ENCODE measurements around the gene OSMR.

The OSMR gene

DNA sequence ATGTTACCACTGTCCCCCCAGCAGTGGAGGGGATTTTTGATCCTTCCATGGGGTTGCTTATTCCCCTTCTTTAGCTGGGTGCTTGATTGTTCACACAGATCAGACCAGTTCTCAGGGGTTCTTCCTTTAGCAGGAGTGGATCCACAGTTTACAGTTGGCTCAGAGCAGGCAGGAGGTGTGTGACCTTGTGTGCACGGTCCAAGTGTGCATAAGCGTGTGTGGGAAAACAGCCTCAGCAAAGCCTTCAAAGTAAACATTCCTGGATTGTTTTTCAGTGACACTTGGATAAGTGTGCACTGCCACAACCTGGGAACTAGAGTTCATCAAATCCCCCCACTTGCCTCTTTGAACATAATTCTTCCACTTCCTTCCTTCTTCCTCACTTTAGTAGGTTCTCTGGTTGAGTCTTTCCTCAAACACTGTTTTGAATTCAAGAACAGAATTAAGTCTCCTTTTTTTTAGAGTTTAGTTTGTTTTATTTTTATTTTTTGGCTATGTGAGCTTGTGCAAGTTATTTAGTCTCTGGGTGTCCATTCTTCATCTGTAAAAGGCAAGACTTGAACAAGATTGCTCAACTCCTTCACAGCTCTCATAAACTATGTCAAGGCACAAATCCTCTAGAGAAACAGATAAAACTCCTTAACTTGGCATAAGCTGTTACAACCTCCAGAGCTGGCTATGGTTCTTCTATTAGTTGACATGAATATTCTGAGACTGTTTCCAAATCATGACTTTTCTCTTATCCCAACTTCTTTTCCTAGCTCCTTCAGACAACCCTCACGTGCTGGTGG, 78.0 kb downstream of the OSMR start:
- in situ Hi-C loops (cut with HindIII; ENCODE audit: low sequenced_read_pairs): loop anchor here (5.0 kb wide), 1 partner anchor 87 kb away; no protein-coding TSS in a partner anchor

DNA sequence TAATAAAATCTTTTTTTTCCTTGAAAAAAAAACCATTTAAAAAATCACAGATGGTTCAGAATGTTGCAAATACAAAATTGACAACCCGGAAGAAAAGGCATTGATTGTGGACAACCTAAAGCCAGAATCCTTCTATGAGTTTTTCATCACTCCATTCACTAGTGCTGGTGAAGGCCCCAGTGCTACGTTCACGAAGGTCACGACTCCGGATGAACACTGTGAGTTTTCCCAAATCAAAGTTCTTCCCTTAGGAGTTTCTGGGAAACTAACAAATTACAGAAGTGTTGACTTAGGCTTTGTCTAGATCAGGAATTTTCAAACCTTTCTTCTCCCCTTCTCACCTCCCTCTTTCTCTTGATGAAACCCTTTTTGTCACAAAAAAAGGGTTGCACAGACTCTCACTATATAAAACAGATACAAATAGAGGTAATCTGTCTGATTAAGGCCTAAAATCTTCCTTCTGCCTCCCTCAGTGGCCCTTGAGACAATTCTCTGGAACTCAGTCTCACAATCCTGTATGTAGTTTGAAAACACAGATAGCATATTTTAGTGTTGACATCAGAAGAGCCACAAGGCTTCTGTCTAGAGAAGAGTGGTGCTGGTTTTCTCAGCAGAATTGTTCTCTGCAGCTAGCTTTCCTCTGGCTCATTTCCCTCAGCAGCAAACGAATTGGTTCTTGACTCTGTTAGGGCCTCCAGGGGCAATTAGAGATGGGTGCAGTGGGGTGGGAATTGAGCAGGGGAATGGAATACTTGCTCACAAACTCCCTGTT, 79.5 kb downstream of the OSMR start:
- in situ Hi-C loops (cut with HindIII; ENCODE audit: low sequenced_read_pairs): no loop called here

DNA sequence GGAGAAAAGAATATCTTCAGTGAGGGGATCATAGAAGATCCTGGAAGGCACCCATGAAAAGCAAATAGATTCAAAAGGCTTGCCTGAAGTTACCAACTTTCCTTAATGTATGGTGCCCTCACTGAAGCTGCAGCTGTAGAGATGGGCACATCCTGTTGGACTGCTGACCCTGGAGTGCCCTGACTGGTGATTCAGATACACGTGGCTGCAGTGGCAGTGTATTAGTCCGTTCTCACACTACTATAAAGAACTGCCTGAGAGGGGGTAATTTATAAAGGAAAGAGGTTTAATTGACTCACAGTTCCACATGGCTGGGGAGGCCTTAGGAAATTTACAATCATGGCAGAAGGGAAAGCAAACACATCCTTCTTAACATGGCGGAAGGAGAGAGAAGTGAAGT, 80.3 kb downstream of the OSMR start:
- in situ Hi-C loops (cut with HindIII; ENCODE audit: low sequenced_read_pairs): no loop called here

DNA sequence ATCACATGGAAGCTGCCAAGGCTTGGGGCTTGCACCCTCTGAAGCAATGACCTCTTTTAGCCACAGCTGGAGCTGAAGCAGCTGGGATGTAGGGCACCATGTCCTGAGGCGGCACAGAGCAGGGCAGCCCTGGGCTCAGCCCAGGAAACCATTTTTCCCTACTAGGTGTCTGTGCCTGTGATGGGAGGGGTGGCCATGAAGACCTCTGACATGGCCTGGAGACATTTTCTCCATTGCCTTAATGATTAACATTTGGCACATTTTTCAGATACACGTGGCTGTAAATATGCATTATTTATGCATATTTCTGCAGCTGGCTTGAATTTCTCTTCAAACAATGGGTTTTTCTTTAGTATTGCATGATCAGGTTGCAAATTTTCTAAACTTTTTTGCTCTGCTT, 81.7 kb downstream of the OSMR start:
- in situ Hi-C loops (cut with HindIII; ENCODE audit: low sequenced_read_pairs): no loop called here

DNA sequence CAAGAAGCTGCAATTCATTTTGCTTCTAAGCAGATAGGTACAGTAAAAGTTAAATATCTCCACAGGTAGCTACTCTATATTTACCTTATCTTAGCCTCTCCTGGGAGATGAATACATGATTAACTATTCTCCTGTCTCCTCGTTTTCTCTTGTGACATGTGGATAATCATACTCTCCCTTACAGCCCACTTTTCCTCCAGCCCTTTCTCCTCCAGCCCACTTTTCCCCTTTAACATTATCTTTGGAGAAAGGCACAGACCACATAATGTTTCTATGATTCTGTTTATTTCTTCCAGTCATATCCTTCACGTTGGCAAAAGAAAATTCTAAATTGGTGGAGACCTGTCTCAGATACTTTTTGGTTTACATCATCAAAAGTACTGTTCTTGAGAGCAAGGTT, 84.0 kb downstream of the OSMR start:
- in situ Hi-C loops (cut with HindIII; ENCODE audit: low sequenced_read_pairs): no loop called here

DNA sequence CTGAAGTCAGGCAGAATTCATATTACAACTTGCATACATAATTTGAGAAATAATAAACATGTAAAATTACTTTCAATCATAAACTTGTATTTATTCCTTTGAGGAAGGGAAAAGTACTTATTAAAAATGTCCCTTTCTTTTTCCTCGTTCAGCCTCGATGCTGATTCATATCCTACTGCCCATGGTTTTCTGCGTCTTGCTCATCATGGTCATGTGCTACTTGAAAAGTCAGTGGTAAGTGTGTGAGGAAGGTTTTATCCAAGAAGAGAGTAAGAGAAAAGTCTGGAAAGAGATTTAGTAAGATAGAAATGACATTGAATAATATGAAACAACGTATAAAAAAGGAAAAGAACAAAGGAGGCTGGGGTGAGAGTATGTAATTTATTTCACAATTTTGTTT, 85.9 kb downstream of the OSMR start:
- in situ Hi-C loops (cut with HindIII; ENCODE audit: low sequenced_read_pairs): no loop called here

DNA sequence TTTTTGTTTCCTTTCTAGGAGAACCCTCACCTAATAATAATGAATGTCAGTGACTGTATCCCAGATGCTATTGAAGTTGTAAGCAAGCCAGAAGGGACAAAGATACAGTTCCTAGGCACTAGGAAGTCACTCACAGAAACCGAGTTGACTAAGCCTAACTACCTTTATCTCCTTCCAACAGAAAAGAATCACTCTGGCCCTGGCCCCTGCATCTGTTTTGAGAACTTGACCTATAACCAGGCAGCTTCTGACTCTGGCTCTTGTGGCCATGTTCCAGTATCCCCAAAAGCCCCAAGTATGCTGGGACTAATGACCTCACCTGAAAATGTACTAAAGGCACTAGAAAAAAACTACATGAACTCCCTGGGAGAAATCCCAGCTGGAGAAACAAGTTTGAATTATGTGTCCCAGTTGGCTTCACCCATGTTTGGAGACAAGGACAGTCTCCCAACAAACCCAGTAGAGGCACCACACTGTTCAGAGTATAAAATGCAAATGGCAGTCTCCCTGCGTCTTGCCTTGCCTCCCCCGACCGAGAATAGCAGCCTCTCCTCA, 87.1 kb downstream of the OSMR start:
- in situ Hi-C loops (cut with HindIII; ENCODE audit: low sequenced_read_pairs): no loop called here

DNA sequence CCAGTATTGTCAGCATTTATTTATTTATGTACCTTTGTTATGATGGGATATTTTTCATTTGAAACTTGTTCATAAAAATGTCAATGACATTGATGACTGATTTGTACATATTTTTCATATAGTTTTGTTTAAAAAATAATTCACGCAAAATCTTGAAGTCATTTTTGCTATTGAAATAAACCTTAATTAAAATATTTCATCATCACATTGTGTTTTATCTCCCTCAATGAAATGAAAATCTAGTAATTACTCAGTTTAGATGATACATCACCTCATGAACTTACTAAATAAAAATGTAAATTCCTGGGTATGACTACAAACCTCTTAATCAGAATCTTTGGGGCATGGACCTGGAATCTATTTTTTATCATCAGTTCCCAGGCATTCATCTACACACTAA, 89.6 kb downstream of the OSMR start:
- in situ Hi-C loops (cut with HindIII; ENCODE audit: low sequenced_read_pairs): no loop called here

DNA sequence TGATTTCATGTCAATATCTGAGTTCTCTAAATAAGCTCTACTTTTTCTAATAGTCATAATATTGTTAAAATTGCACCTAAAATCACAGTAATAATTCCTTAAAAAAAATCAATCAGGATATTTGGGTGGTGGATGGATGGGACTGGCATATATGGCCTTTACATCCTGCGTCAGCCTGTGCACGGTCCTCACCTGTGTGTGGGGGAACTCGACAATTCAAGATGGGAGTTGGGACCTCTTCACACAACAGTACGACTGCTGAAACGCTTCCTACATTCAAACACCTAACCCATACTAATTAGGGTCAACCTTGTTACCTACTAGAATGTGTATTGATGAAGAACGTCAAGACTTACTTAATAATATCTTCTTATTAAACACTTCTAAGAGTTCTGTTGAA, 90.5 kb downstream of the OSMR start:
- in situ Hi-C loops (cut with HindIII; ENCODE audit: low sequenced_read_pairs): no loop called here

DNA sequence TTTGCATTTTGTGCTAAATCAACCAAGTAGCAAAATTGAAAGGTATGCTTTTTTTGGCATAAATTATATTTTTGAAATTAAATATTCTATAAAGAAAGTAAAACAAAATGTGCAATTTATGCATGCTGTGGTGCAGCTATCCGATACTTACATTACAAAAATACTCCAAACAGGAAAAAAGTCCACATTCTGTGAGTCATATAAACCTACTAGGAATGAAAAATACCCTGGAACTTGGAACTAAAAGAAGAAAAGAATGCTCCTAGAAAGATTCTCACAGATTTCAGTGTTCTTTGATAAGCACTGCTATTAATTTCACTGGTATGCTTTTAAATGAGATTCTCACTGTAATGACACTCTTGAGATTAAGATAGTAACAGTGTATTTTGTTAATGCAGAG, 92.6 kb downstream of the OSMR start:
- in situ Hi-C loops (cut with HindIII; ENCODE audit: low sequenced_read_pairs): no loop called here

DNA sequence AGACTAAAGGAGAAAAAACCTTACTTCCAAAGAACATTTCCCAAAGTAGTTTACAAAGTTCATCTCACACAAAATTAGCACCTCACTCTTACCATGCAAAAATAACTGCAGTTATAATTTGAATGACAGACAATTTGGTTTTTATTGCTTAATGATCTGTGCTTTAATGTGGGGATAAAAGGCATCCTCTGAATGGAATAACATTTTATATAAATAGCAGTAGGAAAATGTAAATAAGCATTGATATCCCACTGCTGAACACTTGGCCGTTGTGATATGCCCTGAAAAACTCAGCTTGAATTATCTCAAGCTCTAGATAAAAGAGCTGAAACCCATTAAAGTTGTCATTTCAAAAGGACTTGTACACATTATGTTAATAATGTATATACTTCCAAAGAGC, 93.2 kb downstream of the OSMR start:
- in situ Hi-C loops (cut with HindIII; ENCODE audit: low sequenced_read_pairs): no loop called here

DNA sequence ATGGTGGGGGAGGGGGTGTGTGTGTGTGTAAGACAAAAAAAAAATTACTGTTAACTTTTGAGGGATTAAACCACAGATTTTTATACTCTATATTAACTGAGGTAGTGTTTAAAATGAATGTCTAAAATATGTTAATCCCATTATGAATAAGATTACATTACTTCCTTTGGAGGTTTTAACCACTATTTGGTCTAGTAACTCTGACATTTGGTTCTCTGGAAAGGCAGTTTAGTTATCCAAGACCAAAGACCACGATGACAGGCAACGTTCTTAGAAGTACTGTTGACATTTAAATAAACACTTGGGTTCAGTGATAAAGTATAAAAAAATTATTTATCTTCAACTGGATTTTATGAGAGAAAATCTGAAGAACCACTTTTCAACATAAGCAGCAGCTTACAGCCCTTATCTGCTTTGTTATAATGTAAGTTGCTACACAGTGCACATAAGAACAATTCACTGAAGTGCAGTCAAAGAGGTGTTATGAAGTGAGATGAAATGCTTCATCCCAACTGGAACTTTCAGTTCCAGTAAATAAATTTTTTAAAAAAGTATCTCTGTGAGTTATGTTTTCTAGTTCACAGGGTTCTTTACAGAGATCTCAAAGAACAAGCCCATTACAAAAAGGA, 94.5 kb downstream of the OSMR start:
- in situ Hi-C loops (cut with HindIII; ENCODE audit: low sequenced_read_pairs): no loop called here

DNA sequence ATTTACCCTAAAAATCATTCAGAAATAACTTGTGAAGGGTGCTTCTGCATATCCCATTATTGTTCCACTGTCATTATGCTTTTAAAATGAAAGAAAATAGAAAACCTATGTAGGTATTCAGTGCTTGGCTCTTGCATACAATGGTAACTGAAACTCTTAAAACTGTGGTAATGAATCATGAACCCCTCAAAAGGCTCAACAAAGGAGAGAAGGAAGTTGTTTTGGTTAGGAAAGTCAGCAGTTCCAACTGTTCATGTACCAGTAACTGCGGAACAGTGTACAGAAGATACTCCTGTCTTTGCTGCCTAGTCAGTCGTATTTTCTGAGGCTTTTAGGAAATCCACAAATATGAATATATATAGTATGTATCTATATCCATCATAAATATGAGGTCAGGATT, 96.1 kb downstream of the OSMR start:
- in situ Hi-C loops (cut with HindIII; ENCODE audit: low sequenced_read_pairs): no loop called here

DNA sequence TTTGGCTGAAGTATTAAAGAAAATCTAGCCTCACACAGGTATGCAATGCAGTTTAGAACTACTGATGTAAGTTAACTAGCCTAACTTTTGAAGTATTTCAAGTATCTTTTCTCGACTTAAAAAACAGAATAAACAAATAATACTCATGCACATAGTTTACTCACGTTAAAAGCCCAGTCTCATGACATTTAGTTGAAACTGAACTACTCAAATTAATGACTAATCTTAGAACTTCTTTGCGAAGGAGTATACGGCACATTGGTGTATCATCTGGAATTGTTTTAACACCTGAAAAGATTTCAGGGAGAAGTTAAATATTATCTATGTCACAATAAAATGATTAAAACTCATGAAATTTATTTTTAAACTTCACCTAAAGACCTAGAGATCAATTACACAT, 98.5 kb downstream of the OSMR start:
- in situ Hi-C loops (cut with HindIII; ENCODE audit: low sequenced_read_pairs): no loop called here

DNA sequence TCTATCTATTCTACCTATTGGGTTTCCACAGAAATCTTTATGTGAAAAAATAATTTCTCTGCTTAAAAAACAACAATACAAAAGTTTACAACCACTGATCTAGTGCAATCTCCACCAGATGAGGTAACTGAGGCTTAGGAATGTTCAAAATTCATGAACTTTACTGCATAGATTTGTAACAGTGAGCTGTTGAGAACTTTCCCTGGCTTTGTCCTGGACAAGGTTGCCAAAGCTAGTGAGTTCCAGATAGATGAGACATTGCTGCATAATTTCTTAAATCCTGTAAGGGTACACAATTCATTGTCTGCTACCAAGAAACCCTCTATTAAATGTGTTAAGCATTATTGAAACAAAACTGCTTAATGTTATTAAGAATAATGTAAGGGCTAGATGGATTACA, 102.7 kb downstream of the OSMR start:
- in situ Hi-C loops (cut with HindIII; ENCODE audit: low sequenced_read_pairs): no loop called here

DNA sequence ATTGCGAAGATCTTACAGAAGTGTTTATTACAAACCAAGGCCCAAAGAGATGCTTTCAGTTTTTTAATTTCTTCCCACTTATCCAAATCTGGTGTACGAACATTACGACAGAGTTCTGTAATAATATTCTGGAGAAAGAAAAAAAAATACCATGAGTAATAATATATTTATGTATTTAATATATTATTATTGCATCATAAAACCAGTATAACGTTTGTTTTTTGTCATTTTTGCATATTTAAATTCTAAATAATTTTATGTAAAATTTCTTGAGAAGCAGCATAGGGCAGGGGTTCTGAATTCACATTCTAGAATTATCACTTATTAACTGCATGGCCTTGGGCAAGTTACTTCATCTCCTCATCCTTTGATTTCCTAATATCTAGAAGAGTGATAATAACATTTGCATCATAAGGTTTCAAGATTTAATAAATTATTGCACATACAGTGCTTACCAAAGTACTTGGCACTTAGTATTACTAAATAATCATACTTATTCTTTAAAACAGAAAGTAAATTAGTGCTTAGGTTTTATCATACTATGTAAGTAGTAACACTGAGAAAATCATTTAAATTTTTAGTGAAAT, 107.7 kb downstream of the OSMR start:
- in situ Hi-C loops (cut with HindIII; ENCODE audit: low sequenced_read_pairs): no loop called here

DNA sequence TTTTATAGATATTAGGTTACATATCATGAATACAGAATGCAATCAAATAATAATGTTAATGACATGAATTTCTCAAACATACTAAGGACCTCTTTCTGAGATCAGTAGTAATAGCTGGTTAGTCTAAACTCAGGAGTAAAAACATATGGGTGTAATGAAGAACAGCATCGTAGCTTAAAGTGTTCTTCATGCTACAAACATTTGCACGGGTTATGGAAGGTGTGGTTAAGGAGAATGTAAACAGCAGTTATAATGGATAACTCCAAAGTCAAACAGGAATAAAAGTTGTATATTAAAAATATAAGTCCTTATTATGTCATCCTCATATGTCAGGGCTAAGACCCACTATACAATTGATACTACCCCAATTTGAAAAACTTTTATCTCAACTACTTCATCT, 115.9 kb downstream of the OSMR start:
- in situ Hi-C loops (cut with HindIII; ENCODE audit: low sequenced_read_pairs): no loop called here

DNA sequence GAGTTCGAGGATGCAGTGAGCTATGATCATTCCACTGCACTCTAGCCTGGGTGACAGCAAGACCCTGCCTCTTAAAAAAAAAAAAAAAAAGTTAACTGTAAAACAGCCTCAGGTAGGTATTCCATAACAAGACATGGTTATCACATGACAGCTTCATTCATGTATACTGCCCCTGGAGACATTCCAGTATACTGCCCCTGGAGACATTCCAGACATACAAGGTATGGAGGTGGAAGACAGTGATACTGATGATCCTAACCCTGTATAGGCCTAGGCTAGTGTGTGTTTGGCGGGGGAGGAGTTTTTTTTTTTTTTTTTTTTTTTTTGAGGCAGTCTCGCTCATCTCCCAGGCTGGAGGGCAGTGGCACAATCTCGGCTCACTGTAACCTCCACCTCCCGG, 122.9 kb downstream of the OSMR start:
- in situ Hi-C loops (cut with HindIII; ENCODE audit: low sequenced_read_pairs): no loop called here

DNA sequence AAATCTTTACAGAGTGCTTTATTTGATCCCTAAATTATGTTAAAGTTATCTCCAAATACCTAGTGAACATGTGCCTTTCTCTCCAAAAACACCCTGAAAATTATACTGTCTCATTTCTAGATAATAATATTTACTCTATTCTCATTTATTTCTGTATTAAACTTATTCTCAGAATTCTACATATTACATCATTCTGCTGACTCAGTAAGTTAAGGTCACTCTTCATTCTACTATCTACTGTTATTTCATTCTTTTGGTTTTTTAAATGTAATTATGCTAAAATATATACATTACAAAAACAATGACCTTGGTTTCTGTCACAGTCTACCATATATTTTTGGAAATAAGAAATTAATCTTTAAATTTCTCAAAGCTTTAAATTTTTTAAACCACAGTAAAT, 132.2 kb downstream of the OSMR start:
- in situ Hi-C loops (cut with HindIII; ENCODE audit: low sequenced_read_pairs): no loop called here

DNA sequence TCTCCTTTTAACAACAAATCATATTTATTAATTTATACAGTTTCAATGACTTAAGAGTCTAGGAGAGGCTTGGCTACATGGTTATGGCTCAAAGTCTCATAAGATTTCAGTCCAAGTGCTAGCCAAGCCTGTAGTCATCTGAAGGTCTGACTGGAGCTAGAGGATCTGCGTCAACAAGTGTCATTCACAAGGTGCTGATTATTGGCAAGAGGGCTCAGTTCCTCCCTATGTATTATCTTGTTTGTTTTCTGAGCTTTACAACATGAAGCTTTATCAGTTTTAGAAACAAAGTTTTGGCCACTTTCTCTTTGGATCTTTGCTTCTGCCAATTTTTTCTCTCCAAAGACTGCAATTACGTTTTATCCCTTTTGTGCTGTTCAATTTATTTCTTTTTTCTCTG, 133.7 kb downstream of the OSMR start:
- in situ Hi-C loops (cut with HindIII; ENCODE audit: low sequenced_read_pairs): no loop called here

Data from endothelial cell of hepatic sinusoid (primary cell).